GM19397 (cell line): ENCODE results near the gene STXBP6.
"Not testable (repeated sequence)": the region's sequence is repeated elsewhere in the genome, so short reads cannot be mapped to it uniquely, and the experiment has no call there.

Experiments used
- ATAC-seq: cut with Tn5 transposase; IDR thresholded peaks from one replicate; pipeline ENCODE4 v1.9.1; 2021; ENCODE audit warnings: mild to moderate bottlenecking, moderate library complexity; ENCODE audit not compliant: unreplicated experiment

STXBP6 gene

GRCh38 chr14:24774187-24774915 lies 275.6 kb downstream of the STXBP6 start:
- no peak for ATAC-seq

GRCh38 chr14:24773564-24773963 lies 276.4 kb downstream of the STXBP6 start:
- ATAC-seq: not testable (repeated sequence)

GRCh38 chr14:24766434-24766833 lies 283.5 kb downstream of the STXBP6 start:
- ATAC-seq: no peak

GRCh38 chr14:24761141-24761540 lies 288.8 kb downstream of the STXBP6 start:
- no peak for ATAC-seq
